SU-DHL-6 (cell line): ENCODE results near the gene CRB2.

Experiments used
- CTCF ChIP-seq: fragments of 200-600 bp; sonication (generic); IDR thresholded peaks from one replicate; pipeline ENCODE4 v1.5.1; 2017; ENCODE audit warnings: antibody characterized with exemption, mild to moderate bottlenecking, low read length, moderate library complexity; ENCODE audit not compliant: insufficient read depth, poor library complexity, severe bottlenecking
- EZH2phosphoT487 ChIP-seq: fragments of 200-600 bp; sonication (generic), shearing (Covaris generic); conservative IDR thresholded peaks from 2 replicates; pipeline ENCODE4 v1.6.1; 2018; ENCODE audit warnings: mild to moderate bottlenecking, antibody characterized with exemption, low read length, moderate library complexity, mixed read lengths

DNA sequence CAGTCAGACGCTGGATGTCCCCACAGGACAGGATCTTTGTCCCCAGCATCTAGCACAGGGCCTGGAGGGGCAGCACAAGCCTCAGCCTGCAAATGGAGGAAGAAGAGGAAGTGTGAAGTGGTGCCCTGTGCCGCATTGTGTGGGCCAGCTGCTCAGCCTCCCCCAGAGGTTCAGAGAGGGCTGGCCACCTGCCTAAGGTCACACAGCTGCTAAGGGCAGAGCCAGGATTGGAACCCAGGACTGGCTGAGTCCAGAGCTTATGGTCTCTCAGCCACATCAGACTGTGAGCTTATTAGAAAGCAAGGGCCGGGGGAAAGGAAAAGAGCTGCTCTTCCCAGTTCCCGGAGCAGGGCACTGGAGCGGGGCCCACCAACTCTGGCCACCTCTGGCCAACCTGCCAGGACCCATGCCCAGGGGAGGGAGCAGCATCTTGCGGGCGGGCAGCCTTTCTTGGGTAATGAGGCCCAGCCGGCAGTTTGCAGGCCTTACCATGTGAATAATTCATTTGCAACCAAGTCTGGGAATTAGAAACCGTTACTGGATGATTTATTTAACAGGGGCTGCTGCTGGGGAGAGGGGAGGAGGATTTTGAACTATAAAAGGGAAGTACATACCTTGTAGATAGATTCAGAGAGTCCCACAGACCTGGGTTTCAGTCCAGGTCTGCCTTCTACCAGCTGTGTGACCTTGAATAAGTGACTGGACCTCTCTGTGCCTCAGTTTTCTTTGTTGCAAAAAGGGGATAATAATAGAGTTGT lies 11.6 kb upstream of the CRB2 start:
- TF ChIP-seq CTCF (no peak), EZH2phosphoT487 (no peak)
